Endometrium (tissue), 2 donors: ENCODE results near the gene METTL8.
"Not testable (repeated sequence)": the region's sequence is repeated elsewhere in the genome, so short reads cannot be mapped to it uniquely, and the experiment has no call there.

Experiments
- FAIRE-seq: peaks from 2 replicates; lab custom pipeline; 2012; peaks lifted over from hg19 to GRCh38; lab: Jason Lieb, UNC
- donor health status: control.
- donor health status: control.

METTL8 gene

DNA sequence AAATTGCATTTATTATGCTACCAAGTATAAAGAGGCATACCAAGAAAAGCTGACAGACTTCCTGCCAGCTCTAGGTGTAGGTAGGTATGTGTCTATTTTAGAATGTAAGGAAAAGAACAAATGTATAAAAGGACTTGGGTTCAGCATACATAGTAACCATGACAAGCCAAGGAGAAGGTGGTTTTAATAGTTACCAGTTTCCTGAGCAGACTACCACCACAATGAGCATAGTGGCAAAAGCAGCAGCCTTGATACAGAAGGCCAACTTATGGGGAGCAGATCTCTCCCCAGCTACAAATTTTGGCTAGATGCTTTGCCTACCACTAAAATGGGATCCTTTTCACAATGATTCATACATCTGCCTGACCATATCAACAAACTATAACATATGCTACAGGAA lies 34.5 kb downstream of the METTL8 start:
- no peak for FAIRE-seq

DNA sequence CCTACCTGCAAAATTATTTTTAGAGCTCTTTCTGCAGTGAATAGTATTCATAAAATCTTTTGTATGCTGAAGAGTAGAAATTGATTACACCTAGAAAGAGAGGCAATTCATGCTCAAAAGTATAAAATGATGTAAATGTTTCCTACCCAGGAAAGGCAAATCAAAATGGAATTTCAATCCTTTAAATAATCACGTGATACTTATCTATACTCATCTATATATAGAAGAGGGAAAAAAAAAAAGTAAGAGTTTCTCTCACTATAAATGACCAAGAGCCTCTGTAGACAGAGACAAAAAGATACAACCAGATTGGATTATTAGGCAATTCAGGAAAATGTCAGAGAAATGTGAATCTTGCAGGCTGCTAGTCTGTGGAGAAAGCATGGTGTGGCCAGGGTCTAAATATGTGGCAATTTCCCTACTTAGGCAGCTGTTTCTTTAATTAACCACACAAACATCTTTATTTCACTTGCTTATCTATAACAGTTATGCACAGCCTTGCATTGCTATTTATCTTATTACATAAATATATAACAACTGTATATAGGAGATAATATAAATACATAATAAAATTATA lies 39.5 kb downstream of the METTL8 start:
- no peak for FAIRE-seq

DNA sequence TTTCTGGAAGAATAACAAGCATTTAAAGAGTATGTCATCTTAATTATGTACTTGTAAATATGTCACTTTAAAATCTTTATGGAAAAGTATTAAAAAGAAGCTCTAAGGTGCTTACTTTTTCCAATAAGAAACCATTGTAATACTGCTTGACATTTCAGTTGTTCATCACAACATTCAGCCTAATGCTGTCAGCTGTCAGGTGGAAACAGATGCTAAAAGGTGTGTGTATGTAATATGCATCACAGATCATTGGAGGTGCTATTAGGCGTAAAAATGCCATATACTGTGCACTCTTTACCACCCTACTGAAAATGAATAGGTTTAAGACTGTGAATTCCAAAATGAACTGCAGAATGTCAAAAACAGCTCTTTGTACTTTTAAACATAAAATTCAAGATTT lies 40.3 kb downstream of the METTL8 start:
- FAIRE-seq = no peak

DNA sequence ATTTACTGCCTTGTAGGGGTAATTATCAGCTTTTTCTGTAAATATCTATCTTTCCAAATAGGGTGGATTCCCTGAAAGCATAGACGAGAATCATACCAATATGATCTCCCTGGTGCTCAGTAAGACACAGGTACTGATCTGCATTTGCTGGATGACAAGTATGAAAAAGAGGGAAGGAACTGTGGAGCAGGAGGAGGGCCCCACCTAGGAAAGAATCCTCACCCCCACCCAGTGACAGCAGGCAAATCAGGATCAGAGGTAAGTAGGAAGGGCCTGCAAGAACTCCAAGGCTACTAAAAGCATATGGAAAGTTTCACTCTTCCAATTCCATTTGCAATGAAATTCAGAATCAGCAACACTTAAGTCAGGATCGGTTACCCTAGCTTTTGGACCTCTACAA lies 42.3 kb downstream of the METTL8 start:
- no peak for FAIRE-seq

DNA sequence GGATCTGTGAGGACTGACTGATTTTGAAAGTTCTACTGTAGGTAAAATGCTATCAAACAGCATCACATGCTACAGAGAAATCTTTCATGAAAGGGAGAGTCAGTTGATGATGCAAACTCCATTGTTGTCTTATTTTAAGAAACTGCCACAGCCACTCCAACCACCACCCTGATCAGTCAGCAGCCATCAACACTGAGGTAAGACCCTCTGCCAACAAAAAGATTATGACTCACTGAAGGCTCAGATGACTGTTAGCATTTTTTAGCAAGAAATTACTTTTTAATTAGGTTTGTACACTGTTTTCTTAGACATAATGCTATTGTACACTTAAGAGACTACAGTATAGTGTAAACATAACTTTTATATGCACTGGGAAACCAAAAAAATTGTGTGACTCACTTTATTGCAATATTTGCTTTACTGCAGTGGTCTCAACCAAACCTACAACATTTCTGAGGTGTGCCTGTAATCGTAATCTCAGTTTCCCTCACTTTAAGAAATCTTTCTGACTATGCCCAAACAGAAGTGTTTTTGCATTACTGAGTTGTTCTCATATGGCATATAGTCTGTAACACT lies 42.8 kb downstream of the METTL8 start:
- no peak for FAIRE-seq

DNA sequence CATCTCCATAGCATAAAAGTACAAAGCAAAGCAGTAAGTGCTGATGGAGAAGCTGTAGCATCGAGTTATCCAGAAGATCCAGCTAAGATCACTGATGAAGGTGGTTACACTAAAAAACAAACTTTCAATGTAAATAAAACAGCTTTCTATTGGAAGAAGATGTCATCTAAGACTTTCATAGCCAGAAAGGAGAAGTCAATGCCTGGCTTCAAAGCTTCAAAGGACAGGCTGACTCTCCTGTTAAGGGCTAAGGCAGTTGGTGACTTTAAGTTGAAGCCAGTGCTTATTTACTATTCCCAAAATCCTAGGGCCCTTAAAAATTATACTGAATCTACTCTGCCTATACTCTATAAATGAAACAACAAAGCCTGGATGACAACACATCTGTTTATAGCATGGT lies 44.0 kb downstream of the METTL8 start:
- no peak for FAIRE-seq

DNA sequence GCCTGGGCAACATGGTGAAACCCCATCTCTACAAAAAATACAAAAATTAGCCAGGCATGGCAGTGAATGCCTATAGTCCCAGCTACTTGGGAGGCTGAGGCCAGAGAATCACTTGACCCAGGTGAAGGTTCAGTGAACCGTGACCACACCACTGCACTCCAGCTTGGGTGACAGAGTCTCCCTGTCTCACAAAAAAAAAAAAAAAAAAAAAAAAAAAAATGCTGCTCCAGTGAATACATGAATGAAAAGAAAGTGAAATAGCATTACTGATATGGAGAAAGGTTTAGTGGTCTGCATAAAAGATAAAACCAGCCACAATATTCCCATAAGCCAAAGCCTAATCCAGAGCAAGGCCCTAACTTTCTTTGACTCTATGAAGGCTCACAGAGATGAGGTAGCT lies 44.5 kb downstream of the METTL8 start:
- no peak for FAIRE-seq

DNA sequence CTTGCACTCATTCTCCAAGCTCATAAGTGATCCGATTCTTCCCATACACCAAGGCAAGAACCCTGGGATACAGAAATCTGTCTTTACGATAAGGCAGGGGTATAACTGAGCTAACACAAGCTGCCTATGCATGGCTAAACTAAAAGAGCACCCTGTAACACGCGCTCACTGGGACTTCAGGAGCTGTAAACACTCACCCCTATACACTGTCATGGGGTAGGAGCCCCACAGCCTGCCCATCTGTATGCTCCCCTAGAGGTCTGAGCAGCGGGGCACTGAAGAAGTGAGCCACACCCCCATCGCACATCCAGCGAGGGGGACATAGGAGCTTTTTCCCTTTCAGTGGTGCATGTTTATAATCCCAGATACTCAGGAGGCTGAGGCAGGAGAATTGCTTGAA lies 46.7 kb downstream of the METTL8 start:
- no peak for FAIRE-seq

DNA sequence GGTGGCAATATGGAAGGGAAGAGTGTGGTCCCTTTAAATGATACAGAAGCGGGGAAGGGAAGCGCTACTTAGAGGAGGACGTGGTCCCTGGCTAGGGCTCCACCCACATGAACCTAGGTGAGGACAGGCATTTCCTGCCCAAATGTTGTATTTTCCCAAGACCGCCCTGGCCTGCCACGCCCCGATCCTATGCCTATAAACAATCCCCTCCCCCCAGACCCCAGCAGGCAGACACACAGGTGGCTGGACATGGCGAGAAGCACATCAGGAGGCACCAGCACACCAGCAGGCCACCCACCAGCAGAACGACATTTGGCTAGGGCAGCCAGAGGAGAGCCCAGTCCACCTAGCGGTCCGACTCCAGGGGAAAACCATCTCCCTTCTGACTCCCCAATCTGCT lies 47.2 kb downstream of the METTL8 start:
- FAIRE-seq = no peak

DNA sequence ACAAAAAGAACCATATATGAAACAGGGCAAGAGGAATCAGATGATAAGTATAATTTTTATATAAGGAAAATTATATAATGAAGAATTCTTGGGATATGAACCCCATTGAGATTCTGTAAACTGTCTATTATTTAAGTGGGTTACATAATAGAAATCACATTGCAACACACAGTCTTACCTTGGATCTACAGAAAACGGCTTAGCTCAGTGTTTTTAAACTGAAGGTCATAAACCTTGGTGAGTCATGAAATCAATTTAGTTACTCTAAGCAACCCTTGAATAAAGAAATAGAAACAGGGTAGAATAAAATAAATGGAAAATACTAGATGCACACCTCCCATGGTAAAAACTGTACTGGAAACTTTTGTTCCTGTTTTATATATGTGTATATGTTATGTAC lies 50.7 kb downstream of the METTL8 start:
- no peak for FAIRE-seq

DNA sequence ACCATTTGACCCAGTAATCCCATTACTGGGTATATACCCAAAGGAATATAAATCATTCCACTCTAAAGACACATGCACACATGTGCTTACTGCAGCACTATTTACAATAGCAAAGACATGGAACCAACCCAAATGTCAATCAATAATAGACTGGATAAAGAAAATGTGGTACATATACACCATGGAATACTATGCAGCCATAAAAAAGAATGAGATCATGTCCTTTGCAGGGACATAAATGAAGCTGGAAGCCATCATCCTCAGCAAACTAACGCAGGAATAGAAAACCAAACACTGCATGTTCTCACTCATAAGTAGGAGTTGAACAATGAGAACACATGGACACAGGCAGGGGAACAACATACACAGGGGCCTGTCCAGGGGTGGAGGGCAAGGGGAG lies 51.6 kb downstream of the METTL8 start:
- not testable (repeated sequence) for FAIRE-seq

DNA sequence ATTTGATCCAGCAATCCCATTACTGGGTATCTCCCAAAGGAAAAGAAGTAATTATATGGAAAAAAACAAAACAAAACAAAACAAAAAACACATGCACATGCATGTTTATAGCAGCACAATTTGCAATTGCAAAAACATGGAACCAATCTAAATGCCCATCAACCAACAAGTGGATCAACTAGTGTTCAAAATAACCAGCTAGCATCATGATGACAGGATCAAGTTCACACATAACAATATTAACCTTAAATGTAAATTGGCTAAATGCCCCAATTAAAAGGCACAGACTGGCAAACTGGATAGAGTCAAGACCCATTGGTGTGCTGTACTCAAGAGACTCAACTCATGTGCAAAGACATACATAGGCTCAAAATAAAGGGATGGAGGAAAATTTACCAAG lies 55.9 kb downstream of the METTL8 start:
- FAIRE-seq = not testable (repeated sequence)

DNA sequence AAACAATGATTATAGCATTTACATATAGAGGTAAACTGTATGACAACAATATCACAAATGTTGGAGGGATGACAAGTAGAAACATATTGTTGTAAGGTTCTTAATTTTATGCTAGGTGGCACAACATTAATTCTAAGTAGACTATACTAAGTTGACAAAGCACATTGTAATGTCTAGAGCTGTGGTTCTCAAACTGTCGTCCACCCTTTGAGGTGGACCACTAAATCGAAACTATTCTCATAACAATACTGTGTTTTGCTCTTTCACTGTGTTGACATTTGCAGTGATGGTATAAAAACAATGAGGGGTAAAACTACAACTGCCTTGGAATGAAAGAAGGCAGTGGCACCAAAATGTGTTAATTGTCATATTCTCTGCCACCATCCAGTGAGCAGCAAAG lies 66.1 kb downstream of the METTL8 start:
- no peak for FAIRE-seq

DNA sequence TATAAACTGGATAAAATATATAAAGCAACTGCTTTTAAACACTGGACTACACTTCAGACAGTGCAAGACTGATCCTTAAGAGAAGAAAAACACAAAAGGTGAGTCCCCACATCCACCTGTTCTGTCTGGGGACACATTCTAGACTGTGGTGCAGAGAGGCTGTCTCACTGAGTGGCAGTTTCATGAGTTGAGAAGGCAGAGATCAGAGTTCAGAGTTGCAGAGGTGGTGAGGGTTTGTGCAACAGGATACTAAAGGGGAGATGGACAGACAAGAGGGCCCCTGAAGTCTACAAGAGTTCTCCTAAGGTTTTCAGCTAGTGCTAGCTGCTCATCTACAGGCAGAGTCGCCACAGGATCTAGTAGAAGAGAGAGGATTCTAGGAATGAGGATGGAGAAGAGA lies 68.0 kb downstream of the METTL8 start:
- FAIRE-seq = no peak

DNA sequence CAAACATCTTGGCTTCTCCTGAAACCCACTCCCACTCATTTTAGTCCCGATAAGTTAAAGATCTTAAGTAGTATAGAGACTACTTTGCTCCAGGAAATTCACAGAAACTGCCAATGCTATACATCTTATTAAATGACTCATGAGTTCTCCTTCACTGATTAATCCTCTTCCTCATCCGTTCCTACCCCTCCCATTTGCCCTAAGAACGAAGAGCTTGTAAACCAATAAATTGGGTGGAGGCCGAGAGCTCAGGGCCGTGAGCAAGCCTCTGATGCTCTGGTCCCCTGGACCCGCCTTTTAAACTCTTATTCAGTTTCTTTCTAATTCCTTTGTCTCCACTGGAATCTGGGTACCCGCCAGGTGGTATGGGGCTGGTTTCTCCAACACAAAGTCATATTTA lies 68.6 kb downstream of the METTL8 start:
- FAIRE-seq = no peak

DNA sequence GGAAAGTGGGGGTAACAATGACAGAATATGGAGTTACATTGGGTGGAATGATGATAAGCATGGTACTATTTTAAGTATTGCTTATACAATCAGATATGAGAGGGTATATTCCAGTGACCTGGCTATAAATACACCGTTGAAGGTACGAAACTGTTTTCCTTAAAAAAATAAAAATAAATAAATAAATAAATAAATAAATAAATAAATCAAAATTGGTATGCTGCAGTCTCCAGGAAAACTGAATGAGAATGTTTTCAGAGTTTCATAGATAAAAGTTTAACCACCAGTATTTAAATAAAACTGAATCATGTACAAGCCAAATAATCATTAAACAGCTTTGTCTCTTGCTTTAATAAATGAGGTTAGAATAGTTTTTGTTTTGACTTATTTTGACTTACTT lies 71.4 kb downstream of the METTL8 start:
- peak; percentile 15 for FAIRE-seq

DNA sequence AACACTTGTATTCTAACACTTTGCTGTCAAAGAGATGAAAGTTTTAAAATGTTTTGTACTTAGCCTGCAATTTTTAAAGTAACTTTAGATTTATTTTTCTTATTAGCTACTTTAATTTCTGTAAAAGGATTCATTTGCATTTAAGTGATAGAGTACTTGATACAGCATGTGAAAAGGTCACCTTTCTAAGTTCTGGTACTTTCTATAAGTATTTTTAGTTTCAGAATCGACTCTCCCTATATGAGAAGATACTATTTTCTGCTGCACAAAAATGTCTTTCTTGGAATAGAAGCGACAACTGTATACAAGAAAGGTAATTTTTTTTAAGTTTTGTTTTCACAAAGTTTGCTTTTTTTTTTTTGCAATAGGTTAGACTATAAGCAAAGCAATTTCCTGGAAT lies 72.9 kb downstream of the METTL8 start:
- no peak for FAIRE-seq

DNA sequence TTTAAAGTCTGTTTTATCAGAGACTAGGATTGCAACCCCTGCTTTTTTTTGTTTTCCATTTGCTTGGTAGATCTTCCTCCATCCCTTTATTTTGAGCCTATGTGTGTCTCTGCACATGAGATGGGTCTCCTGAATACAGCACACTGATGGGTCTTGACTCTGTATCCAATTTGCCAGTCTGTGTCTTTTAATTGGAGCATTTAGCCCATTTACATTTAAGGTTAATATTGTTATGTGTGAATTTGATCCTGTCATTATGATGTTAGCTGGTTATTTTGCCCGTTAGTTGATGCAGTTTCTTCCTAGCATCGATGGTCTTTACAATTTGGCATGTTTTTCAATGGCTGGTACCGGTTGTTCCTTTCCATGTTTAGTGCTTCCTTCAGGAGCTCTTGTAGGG lies 80.0 kb downstream of the METTL8 start:
- not testable (repeated sequence) for FAIRE-seq

DNA sequence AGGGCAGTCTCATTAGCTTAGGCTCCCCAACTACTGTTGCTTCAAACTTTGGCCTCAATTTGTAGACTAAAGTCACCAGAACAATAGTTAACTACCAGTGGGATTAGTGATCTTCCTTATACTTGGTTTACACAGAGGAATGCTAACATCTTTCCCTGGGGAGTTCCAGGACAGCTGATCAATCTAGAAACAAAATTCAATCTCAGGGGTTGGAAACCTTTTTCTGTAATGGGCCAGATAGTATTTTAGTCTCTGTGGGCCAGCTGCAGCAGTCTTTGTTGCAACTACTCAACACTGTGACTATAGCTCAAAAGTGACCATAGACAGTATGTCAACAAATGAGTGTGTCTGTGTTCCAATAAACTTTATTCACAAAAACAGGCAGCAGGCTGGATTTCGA lies 85.7 kb downstream of the METTL8 start:
- no peak for FAIRE-seq

DNA sequence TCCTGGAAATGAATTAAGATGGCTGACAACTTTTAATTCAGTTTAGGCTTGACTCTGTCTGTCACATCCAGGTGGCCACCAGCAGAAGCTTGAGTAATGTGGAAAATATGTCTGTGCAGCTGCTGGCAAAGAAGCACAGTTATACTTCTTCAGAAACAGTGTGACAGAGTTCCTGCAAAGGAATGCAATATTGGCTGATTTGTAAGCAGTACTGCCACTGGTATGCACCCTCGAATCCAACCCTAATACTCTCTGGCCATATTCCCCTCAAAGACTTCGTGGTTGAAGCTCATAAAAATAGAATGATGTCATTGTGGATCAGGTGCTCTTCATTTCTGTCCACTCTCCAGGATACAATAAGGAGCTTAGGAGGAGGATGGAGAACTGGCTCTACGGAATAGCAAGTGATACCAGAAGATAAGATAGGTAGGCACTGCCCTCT lies 86.2 kb downstream of the METTL8 start:
- FAIRE-seq = no peak

DNA sequence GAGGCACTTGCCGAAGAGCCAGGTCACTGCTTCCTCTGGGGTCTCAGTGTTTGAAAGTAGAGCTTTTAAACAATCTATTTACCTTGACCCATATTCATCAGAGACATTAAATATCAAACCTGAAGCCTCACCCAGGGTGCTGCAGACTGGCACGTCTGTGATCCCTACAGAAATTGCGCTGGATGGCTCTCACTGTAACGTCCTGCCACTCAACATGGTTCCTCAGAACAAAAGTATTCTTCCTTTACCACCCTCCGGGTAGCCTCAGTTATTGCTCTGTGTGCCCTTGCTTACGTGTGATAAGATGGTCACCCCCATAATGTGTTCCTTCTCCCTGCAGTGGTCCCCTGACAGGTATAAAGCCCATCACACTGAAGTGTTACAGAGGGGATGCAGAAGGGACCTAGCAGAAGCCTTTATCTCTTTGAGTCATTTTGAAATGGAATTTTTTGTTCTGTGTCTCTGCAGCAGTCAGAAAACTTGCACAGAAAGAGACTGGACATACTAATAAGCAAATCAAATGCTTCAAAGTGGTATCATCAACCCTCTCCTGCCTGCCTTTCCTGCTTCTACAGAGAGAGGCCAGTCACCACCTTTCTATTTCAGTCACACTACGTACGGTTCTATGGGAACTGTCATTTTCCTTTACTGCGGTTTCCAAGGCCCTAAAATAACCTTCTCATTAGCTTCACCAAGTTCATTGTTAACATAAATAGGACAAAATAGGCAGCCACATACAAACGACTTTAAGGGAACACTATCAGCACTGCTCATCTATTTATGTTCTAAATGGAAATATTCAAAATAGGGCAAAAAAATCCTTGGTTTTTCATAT lies 86.8 kb downstream of the METTL8 start:
- FAIRE-seq = no peak

DNA sequence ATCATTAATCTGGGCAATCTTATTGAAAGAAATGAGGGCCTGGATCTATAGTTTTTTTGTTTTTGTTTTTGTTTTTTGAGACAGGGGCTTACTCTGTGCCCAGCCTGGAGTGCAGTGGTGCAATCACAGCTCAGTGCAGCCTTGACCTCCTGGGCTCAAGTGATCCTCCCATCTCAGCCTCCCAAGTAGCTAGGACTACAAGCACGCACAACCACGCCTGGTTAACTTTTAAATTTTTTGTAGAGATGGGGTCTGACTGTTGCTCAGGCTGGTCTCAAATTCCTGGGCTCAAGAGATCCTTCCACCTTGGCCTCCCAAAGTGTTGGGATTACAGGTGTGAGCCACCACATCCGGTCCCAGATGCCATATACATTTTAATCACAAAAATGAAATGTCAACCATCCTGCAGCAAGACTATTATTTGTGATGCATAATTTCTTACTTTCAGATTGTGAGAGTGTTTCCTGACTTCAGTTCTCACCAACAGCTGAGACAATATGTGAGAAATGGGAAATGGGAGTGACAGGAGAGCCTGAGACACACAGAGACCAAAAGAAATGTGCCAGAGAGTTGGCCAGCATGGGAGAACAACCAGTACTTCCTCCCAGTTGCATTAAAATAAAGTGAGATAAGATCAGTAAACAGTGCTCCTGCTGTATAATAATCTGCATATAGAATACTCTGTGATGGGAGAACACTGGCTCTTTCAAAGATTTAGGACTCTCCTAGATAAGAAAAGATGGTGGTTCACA lies 87.6 kb downstream of the METTL8 start:
- no peak for FAIRE-seq

DNA sequence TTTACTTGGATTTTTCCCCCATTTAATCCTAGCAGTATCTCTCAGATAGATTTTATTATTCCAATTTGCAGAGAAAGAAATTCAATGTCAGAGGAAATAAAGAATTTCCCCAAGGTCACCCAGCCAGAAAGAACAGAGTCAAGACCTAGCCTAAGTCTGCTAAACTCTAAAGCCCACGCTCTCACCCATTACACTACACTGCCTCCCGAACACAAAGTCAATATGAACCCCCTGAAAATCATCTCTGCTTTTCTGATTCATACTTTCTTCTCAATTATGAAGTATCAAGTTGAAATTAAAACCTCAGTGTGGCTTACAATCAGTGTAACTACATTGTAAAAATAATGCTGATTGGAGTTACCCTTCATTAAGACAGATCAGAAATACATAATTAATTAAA lies 89.6 kb downstream of the METTL8 start:
- no peak for FAIRE-seq
